ENCODE results near the gene APOF.
"Not testable (repeated sequence)": the region's sequence is repeated elsewhere in the genome, so short reads cannot be mapped to it uniquely, and the experiment has no call there.

APOF gene

GRCh38 chr12:56337753-56338251 lies 24.9 kb downstream of the APOF start:
- Histone ChIP-seq H3K4me3 (ENCODE audit: low read length) (peak overlapping the region; percentile 70), H3K9me3 (ENCODE audit: control insufficient read depth, insufficient read depth, low read length) (no peaks in the 10 kb centered on the region)
- no peak for TF ChIP-seq CTCF (IDR thresholded peaks at IDR 0.05; ENCODE audit: low read depth, low read length, poor library complexity, severe bottlenecking)

GRCh38 chr12:56336361-56337167 lies 26.1 kb downstream of the APOF start:
- Histone ChIP-seq H3K9me2 (replicated peaks; ENCODE audit: control insufficient read depth, low read length) (no peaks in the 10 kb centered on the region), H3F3A (ENCODE audit: control insufficient read depth, insufficient read depth) (peaks cover 25% of the 10 kb centered on the region), H3K9me3 (ENCODE audit: control insufficient read depth, insufficient read depth, low read length) (no peaks in the 10 kb centered on the region), H4K20me1 (ENCODE audit: control insufficient read depth, insufficient read depth, low read depth, low read length) (no peaks in the 10 kb centered on the region), H3K79me2 (ENCODE audit: control insufficient read depth, low read length) (peaks cover 28% of the 10 kb centered on the region), H3K4me1 (ENCODE audit: control insufficient read depth, low read length) (peaks cover 70% of the 10 kb centered on the region), H3K4me3 (ENCODE audit: low read length) (peak overlapping the region; percentile 70), H3K36me3 (ENCODE audit: control insufficient read depth, low read length) (peaks cover 25% of the 10 kb centered on the region), H3K27me3 (ENCODE audit: control insufficient read depth, low read length) (no peaks in the 10 kb centered on the region), H3K4me2 (ENCODE audit: low read length) (peak overlapping the region; percentile 93), H3K27ac (ENCODE audit: low read depth, low read length) (peak overlapping the region; percentile 88)
- no peak for TF ChIP-seq CTCF (IDR thresholded peaks at IDR 0.05; ENCODE audit: low read depth, low read length, poor library complexity, severe bottlenecking)

More at GRCh38 chr12:56337753-56338251, 24.9 kb downstream of the APOF start:
- Histone ChIP-seq H3K27me3 (ENCODE audit: control insufficient read depth, low read length) (no peaks in the 10 kb centered on the region), H3K4me2 (ENCODE audit: low read length) (peak overlapping the region; percentile 93), H3K27ac (ENCODE audit: low read depth, low read length) (peak overlapping the region; percentile 88), H3K36me3 (ENCODE audit: control insufficient read depth, low read length) (peaks cover 27% of the 10 kb centered on the region), H3F3A (ENCODE audit: control insufficient read depth, insufficient read depth) (peaks cover 25% of the 10 kb centered on the region), H4K20me1 (ENCODE audit: control insufficient read depth, insufficient read depth, low read depth, low read length) (no peaks in the 10 kb centered on the region), H3K9me2 (replicated peaks; ENCODE audit: control insufficient read depth, low read length) (no peaks in the 10 kb centered on the region), H3K79me2 (ENCODE audit: control insufficient read depth, low read length) (peaks cover 20% of the 10 kb centered on the region), H3K4me1 (ENCODE audit: control insufficient read depth, low read length) (peaks cover 62% of the 10 kb centered on the region)

- H3K27me3 ChIP-seq (ENCODE audit: control insufficient read depth, low read length); H3K9me2 ChIP-seq (replicated peaks; ENCODE audit: control insufficient read depth, low read length); H3K4me3 ChIP-seq (ENCODE audit: low read length); H4K20me1 ChIP-seq (ENCODE audit: control insufficient read depth, insufficient read depth, low read depth, low read length); H3K9me3 ChIP-seq (ENCODE audit: control insufficient read depth, insufficient read depth, low read length): not testable (repeated sequence)
- H3K79me2 ChIP-seq (ENCODE audit: control insufficient read depth, low read length) = peaks cover 34% of the 10 kb centered on the region
- H3K27ac ChIP-seq (ENCODE audit: low read depth, low read length) = peak overlapping the region; percentile 88
- peaks cover 26% of the 10 kb centered on the region for H3K36me3 ChIP-seq (ENCODE audit: control insufficient read depth, low read length)
- 0 out of 2 replicates have a peak overlapping the region, but pooled peaks have one; percentile 93 for H3K4me2 ChIP-seq (ENCODE audit: low read length)
- peaks cover 67% of the 10 kb centered on the region for H3K4me1 ChIP-seq (ENCODE audit: control insufficient read depth, low read length)
- H3F3A ChIP-seq (ENCODE audit: control insufficient read depth, insufficient read depth) = peaks cover 23% of the 10 kb centered on the region
Observed at GRCh38 chr12:56335527-56335926, 27.1 kb downstream of the APOF start.

GRCh38 chr12:56334490-56334793 lies 28.2 kb downstream of the APOF start:
- Histone ChIP-seq H3K36me3 (ENCODE audit: control insufficient read depth, low read length) (peaks cover 26% of the 10 kb centered on the region), H3K27ac (ENCODE audit: low read depth, low read length) (peak overlapping the region; percentile 88), H3F3A (ENCODE audit: control insufficient read depth, insufficient read depth) (peaks cover 23% of the 10 kb centered on the region), H3K79me2 (ENCODE audit: control insufficient read depth, low read length) (peaks cover 34% of the 10 kb centered on the region), H3K4me2 (ENCODE audit: low read length) (peak overlapping the region; percentile 99), H3K4me3 (ENCODE audit: low read length) (peak overlapping the region; percentile 94), H4K20me1 (ENCODE audit: control insufficient read depth, insufficient read depth, low read depth, low read length) (no peaks in the 10 kb centered on the region), H3K27me3 (ENCODE audit: control insufficient read depth, low read length) (no peaks in the 10 kb centered on the region), H3K9me3 (ENCODE audit: control insufficient read depth, insufficient read depth, low read length) (no peaks in the 10 kb centered on the region), H3K4me1 (ENCODE audit: control insufficient read depth, low read length) (peaks cover 63% of the 10 kb centered on the region), H3K9me2 (replicated peaks; ENCODE audit: control insufficient read depth, low read length) (no peaks in the 10 kb centered on the region)
- TF ChIP-seq EZH2phosphoT487 (IDR thresholded peaks at IDR 0.05; ENCODE audit: borderline replicate concordance, low read length) (no peak), CTCF (IDR thresholded peaks at IDR 0.05; ENCODE audit: low read depth, low read length, poor library complexity, severe bottlenecking) (no peak)
